Left colon (tissue), 2 donors: ENCODE data around the gene IFI27L1. TPM values are rescaled to one million over a fixed set of nuclear protein-coding genes. Genes with fewer than 3 reads are reported as not detected.

Experiments used
- ATAC-seq: fragments of 200-7000 bp; cut with Tn5 transposase; one replicate; pipeline ENCODE4 v1.9.1; 2020; ENCODE audit warnings: mild to moderate bottlenecking, moderate library complexity
- DNase-seq, 2 donors: peaks; one replicate each; pipeline ENCODE4 v3.0.0-alpha.2; 2020
- intact Hi-C, 2 donors: fragments of 100-400 bp; cut with DNase I in 1 of 2; cut with micrococcal nuclease in 1 of 2; formaldehyde crosslinking; loops; one replicate each; pipeline versions ENCODE4 v1.11.2 to v1.14.0; 2022; cut with DNase I, micrococcal nuclease
- total RNA-seq, 2 donors: library from RNA; stranded (reverse); fragmentation: NEBNext Ultra II Directional; extraction: Animal tissue kit (Norgen Biotek cat#: 25700); gene quantifications; one replicate each; pipeline ENCODE4 v1.2.1, GENCODE V29; 2021
- donor health status: DM: no; HTN: no; CAD: no.
- donor health status: DM: yes; HTN: yes; CAD: no.

Gene IFI27L1
- total RNA-seq, 2 donors from 2014 or later, result 33.9 to 40.5 TPM

GRCh38 chr14:94045563-94046345 lies 35.4 kb upstream of the IFI27L1 start:
- no peak for ATAC-seq
- intact Hi-C loops, result no loop called here
- DNase-seq, result no peak

DNA sequence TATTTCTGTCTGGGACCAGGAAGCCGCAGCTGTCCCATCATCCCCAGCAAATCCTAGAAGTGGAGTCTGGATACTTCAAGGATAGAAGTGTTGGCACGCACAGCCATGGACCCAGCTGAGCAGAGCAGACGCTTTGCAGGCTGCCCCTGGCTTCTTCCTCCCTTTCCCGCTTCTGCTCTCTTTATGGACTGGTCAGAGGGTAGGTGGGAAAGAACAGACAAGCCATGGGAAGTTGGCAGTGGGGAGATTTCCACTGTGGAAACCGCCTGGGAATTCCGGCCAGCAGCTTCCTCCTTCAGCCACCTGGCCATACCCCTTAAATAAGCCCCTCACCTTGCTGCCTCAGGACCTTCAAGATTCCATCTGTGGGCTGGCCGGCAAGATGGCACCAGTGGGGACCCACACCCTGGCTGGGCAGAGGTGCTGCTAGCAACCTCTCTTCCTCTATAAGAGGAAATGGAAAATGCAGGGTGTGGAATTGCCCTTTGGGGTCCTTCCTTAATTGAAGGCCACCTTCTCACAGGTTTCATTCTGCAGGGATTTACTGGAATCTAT lies 34.3 kb upstream of the IFI27L1 start:
- no peak for ATAC-seq
- intact Hi-C loops, result no loop called here
- DNase-seq, result no peak

DNA sequence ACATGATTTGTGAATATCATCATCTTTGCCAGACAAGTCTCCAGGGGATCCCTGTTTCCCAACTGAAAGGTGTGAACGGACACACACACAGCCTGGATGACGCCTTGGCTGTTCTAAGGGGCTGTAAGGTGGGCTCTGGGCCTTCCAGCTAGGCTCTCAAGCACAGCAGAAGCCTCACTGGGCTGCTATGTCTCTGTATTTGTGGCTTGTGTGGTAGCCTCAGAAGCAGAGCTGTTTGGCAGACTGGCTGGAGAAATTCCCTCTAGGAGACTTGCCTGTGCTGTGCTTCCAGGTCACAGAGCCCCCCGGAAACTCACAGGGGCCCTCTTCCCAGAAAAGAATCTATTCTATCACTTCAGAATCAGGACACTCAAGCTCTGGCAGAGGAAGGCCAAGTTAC lies 33.5 kb upstream of the IFI27L1 start:
- intact Hi-C loops, result no loop called here
- DNase-seq (no peak), ATAC-seq (no peak)

- DNase-seq (no peak), ATAC-seq (no peak)
- intact Hi-C loops, result no loop called here
Measured at GRCh38 chr14:94048691-94049624, 32.2 kb upstream of the IFI27L1 start.

DNA sequence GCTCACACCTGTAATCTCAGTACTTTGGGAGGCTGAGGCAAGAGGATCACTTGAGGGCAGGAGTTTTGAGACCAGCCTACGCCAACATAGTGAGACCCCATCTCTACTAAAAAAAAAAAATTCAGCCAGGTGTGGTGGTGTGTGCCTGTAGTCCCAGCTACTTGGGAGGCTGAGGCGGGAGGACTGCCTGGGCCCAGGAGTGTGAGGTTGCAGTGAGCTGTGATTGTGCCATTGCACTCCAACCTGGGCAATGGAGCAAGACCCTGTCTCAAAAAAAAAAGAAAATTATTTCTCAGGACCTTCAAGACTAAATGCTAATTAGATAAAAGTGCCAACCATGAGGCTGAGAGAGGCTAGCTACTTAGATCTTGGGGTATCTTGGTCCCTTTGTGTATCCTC lies 31.5 kb upstream of the IFI27L1 start:
- DNase-seq, result no peak
- intact Hi-C loops, result loop anchor here in 1 of 2 donors (10.0 kb wide), 1 partner anchor 85 kb away; no protein-coding TSS in a partner anchor

DNA sequence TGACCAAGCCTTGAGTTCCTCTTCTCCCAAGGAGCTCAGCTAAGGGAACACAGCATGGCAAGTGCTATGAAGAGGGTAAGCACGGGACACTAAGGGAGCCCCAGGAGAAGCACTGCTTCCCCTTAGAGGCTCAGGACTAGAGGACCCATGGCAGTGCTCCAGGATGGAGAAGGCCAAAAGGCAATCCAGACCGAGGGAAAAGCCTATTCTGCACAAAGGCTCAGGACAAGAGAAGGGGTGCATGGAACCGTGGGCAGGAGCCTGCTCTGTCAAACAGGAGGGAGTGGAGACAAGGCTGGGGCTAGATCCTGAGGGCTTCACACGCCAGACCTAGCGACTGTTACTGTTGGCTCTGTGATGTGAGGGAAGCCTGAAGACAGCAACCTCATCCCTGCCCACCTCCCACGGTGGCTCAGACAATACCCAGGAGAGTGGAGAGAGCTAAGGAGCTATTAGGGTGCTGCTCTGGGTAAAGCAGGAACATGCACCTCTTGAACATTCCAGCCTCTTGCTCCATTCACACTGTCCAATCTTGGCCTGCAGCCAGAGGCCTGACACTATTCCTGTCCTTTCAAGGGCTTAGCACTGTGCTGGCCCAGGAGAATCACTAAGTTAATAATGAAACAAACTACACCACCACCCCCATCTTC lies 30.8 kb upstream of the IFI27L1 start:
- DNase-seq, result no peak
- intact Hi-C loops, result loop anchor here in 1 of 2 donors (10.0 kb wide), 1 partner anchor 84 kb away; no protein-coding TSS in a partner anchor
- no peak for ATAC-seq

More for the DNA sequence above, 31.5 kb upstream of the IFI27L1 start:
- ATAC-seq, result no peak

- DNase-seq (peak in 1 of 2 donors; percentile 68), ATAC-seq (peak; percentile 69)
- intact Hi-C loops, result loop anchor here in 1 of 2 donors (10.0 kb wide), 1 partner anchor 84 kb away; no protein-coding TSS in a partner anchor
Measured at GRCh38 chr14:94051115-94051514, 30.0 kb upstream of the IFI27L1 start.

- no peak for ATAC-seq
- DNase-seq, result no peak
- intact Hi-C loops, result loop anchor here in 1 of 2 donors (10.0 kb wide), 1 partner anchor 83 kb away; no protein-coding TSS in a partner anchor
Measured at GRCh38 chr14:94051779-94052178, 29.3 kb upstream of the IFI27L1 start.

DNA sequence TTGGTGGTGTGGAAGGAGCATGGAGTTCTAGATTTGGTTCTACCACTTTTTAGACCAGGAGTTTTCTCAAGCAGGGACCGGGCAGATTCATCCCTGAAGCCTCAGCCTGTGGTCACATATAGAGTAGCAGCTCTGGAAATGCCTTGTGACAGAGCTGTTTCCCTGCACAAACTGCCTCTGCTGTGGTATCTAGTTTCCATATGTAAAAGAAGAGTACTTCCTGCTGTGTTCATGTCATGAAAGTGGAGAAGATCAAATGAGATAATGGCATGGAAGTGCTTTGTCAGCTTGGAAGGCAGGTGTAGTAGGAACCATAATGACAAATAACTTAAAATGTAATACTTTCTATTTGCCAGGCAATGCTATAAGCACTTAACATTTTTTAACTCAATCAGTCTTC lies 28.9 kb upstream of the IFI27L1 start:
- no peak for ATAC-seq
- DNase-seq, result no peak
- intact Hi-C loops, result loop anchor here in 1 of 2 donors (10.0 kb wide), 1 partner anchor 83 kb away; no protein-coding TSS in a partner anchor

DNA sequence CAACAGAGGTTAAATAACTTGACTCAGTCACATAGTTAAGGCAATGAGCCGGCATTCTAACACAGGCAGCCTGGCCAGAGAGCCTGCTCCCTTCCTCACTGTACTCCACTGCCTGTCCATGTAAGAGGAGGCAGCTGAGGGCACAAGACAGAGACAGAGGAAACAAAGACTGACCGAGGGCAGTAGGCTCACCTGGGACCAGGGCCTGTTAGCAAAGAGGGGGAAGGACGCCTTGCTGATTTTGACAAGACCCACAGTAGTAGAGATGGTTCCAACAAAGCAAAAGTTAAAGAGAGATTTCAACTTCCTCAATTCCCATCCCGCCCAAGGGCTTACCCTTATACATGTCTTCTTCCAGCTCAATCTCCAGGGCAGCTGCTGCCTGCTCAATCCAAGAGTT lies 28.4 kb upstream of the IFI27L1 start:
- no peak for ATAC-seq
- DNase-seq, result no peak
- intact Hi-C loops, result loop anchor here in 1 of 2 donors (10.0 kb wide), 1 partner anchor 82 kb away; no protein-coding TSS in a partner anchor

GRCh38 chr14:94054401-94054800 lies 26.7 kb upstream of the IFI27L1 start:
- no peak for DNase-seq
- no peak for ATAC-seq
- intact Hi-C loops, result loop anchor here in 1 of 2 donors (10.0 kb wide), 1 partner anchor 80 kb away; no protein-coding TSS in a partner anchor

GRCh38 chr14:94054936-94055335 lies 26.2 kb upstream of the IFI27L1 start:
- no peak for ATAC-seq
- no peak for DNase-seq
- intact Hi-C loops, result loop anchor here in 1 of 2 donors (10.0 kb wide), 1 partner anchor 80 kb away; no protein-coding TSS in a partner anchor

GRCh38 chr14:94056579-94057308 lies 24.4 kb upstream of the IFI27L1 start:
- no peak for DNase-seq

GRCh38 chr14:94058128-94058673 lies 22.9 kb upstream of the IFI27L1 start:
- intact Hi-C loops, result loop anchor here in 1 of 2 donors (10.0 kb wide), 1 partner anchor 77 kb away; no protein-coding TSS in a partner anchor
- DNase-seq, result no peak
- ATAC-seq, result no peak

More at GRCh38 chr14:94056579-94057308, 24.4 kb upstream of the IFI27L1 start:
- no peak for ATAC-seq
- intact Hi-C loops, result loop anchor here in 1 of 2 donors (10.0 kb wide), 1 partner anchor 78 kb away; no protein-coding TSS in a partner anchor

DNA sequence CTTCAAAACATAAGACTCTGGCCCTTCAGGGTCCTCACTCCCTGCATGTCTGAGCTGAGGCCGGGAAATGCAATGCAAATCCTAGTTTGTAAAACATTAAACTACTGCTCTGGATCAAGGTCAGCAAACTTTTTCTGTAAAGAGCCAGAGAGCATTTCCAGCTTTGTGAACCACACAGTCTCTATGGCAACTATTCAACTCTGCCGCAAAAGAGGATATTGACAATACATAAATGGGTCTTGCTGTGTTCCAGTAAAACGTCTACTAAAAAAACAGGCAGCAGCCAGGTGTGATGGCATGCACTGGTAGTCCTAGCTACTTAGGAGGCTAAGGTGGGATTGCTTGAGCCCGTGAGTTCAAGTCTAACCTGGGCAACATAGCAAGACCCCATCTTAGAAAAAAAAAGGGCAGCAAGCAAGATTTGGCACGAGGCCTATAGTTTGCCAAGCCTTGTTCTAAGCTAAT lies 22.4 kb upstream of the IFI27L1 start:
- DNase-seq (no peak), ATAC-seq (peak; percentile 76)
- intact Hi-C loops, result loop anchor here in 1 of 2 donors (10.0 kb wide), 1 partner anchor 76 kb away; no protein-coding TSS in a partner anchor

GRCh38 chr14:94059998-94060397 lies 21.1 kb upstream of the IFI27L1 start:
- intact Hi-C loops, result loop anchor here in 1 of 2 donors (10.0 kb wide), 1 partner anchor 75 kb away; no protein-coding TSS in a partner anchor
- no peak for ATAC-seq
- DNase-seq, result no peak

GRCh38 chr14:94062344-94062940 lies 18.7 kb upstream of the IFI27L1 start:
- intact Hi-C loops, result no loop called here
- DNase-seq (no peak), ATAC-seq (no peak)
